ENCODE data around the gene DDX10.

GRCh38 chr11:108891143-108891542 is 226.3 kb downstream of the DDX10 start:
- TF ChIP-seq POLR2AphosphoS5 (IDR thresholded peaks at IDR 0.05) (no peak), POLR2A (IDR thresholded peaks at IDR 0.05) (no peak), CTCF (IDR thresholded peaks at IDR 0.05) (no peak)
